ENCODE results near the gene PHAF1. TPM values are rescaled to one million over a fixed set of nuclear protein-coding genes. Genes with fewer than 3 reads are reported as not detected.

Gene PHAF1
- total and polyA plus RNA-seq, 2 of the 13 experiments (the other 11 are each of a cell fraction or from before 2014, with no cell fraction given), result 48.3 to 174 TPM

GRCh38 chr16:67166598-67167168 is 56.9 kb downstream of the PHAF1 start:
- intact Hi-C loops (cut with micrococcal nuclease; ENCODE audit: unreplicated experiment), result no loop called here
- CTCF ChIA-PET (ENCODE audit: low intra/inter-chr PET ratio, low total read pairs), result no interaction called here
- BruUV-seq (replicated peaks), result no TSS peak

More at GRCh38 chr16:67166598-67167168, 56.9 kb downstream of the PHAF1 start:
- no peaks in the 10 kb centered on the region for H3K79me2 ChIP-seq (ENCODE audit: insufficient read depth, low read length)
- H3K4me3 ChIP-seq (replicated peaks in 1 of 3; ENCODE audit: insufficient read depth in 1 of 3, low read depth in 2 of 3, low read length in 3 of 3), result no peak overlapping the region; a peak in 1 of 6 replicates
- POLR2A ChIA-PET, result no interaction called here
- no peak for ATAC-seq
- DNase-seq (ENCODE audit: low spot score), result no peak
- no peaks in the 10 kb centered on the region for H4K20me1 ChIP-seq (ENCODE audit: insufficient read depth, low read length)
- 34% methylated on average over 5 of the region's 5 CpGs for WGBS (ENCODE audit: low lambda C conversion rate)
- H3K9me3 ChIP-seq (ENCODE audit: low read length), result no peaks in the 10 kb centered on the region
- in situ Hi-C loops (cut with HindIII; ENCODE audit: extremely low pct_ligation_motif_present, low pct_unique_long_range_greater_than_20kb), result no loop called here
- no peak overlapping the region for H3K9ac ChIP-seq (ENCODE audit: insufficient read depth, low read depth, low read length)
- no peaks in the 10 kb centered on the region for H3K36me3 ChIP-seq (replicated peaks in 1 of 2; ENCODE audit: control insufficient read depth in 1 of 2, insufficient read depth in 2 of 2, low read length in 2 of 2)
- no peak overlapping the region for H3K4me2 ChIP-seq (ENCODE audit: low read depth, low read length)
- no peak for FAIRE-seq
- H3K27me3 ChIP-seq (ENCODE audit: control insufficient read depth in 1 of 2, insufficient read depth in 2 of 2, low read length in 2 of 2), result peaks cover 9 to 40% of the 10 kb centered on the region in 2 experiments
- peaks cover 49% of the 10 kb centered on the region for H3K4me1 ChIP-seq (ENCODE audit: insufficient read depth, low read length)
- no peak overlapping the region for H3K27ac ChIP-seq (ENCODE audit: extremely low read length, insufficient read depth, low read length)
- TF ChIP-seq NR2F1 (CRISPR knock-in tag; IDR thresholded peaks at IDR 0.05) (no peak), ZFX (CRISPR knock-in tag; IDR thresholded peaks at IDR 0.05; ENCODE audit: low read depth) (peak; percentile 28; the same call in 1 of the 2 replicates), TIGD3 (CRISPR knock-in tag; IDR thresholded peaks at IDR 0.05; ENCODE audit: borderline replicate concordance) (no peak), ZNF782 (CRISPR knock-in tag; IDR thresholded peaks at IDR 0.05; ENCODE audit: borderline replicate concordance) (no peak), ZNF430 (CRISPR knock-in tag; IDR thresholded peaks at IDR 0.05) (no peak), ZNF687 (CRISPR knock-in tag; IDR thresholded peaks at IDR 0.05) (peak; percentile 30; the same call in 1 of the 2 replicates), CTCF (CRISPR knock-in tag; IDR thresholded peaks at IDR 0.05) (peak; percentile 21; the same call in 1 of the 2 replicates)
- H2AFZ ChIP-seq (ENCODE audit: low read length), result no peak overlapping the region

Data from HepG2 (cell line).